ENCODE results near the gene RPP25L. TPM values are rescaled to one million over a fixed set of nuclear protein-coding genes. Genes with fewer than 3 reads are reported as not detected.
A peak's percentile ranks its signal among the peaks of the same experiment; 100 is the strongest.

Gene RPP25L
- total RNA-seq, 2 donors from 2014 or later: 8.6 to 16.9 TPM

GRCh38 chr9:34624475-34625185 lies 12.7 kb upstream of the RPP25L start:
- ATAC-seq (no peak), DNase-seq (no peak)
- Histone ChIP-seq H3K4me1 (peaks cover 22% of the 10 kb centered on the region), H3K27me3 (peaks cover 0 to 35% of the 10 kb centered on the region in 2 donors), H3K4me3 (no peak overlapping the region), H3K27ac (no peak overlapping the region), H3K36me3 (replicated peaks in 1 of 2; ENCODE audit: insufficient read depth in 1 of 2, low read depth in 2 of 2) (no peaks in the 10 kb centered on the region), H3K9me3 (no peaks in the 10 kb centered on the region)
- no peak for TF ChIP-seq POLR2A (IDR thresholded peaks at IDR 0.05)
- TF ChIP-seq CTCF (IDR thresholded peaks at IDR 0.05): no peak
- intact Hi-C loops (cut with DNase I): no loop called here
- WGBS, 2 donors: 29 to 44% methylated on average over 26 to 32 of the region's 39 CpGs

- WGBS, 2 donors: 14 to 31% methylated on average over 30 to 45 of the region's 63 CpGs
- no peak overlapping the region for H3K4me3 ChIP-seq
- H3K4me1 ChIP-seq: peaks cover 22% of the 10 kb centered on the region
- no peak for TF ChIP-seq POLR2A (IDR thresholded peaks at IDR 0.05)
- no peak for TF ChIP-seq CTCF (IDR thresholded peaks at IDR 0.05)
- H3K9me3 ChIP-seq: no peaks in the 10 kb centered on the region
- peaks cover 0 to 35% of the 10 kb centered on the region in 2 donors for H3K27me3 ChIP-seq
- no peaks in the 10 kb centered on the region for H3K36me3 ChIP-seq (replicated peaks in 1 of 2; ENCODE audit: insufficient read depth in 1 of 2, low read depth in 2 of 2)
- DNase-seq (no peak), ATAC-seq (no peak)
- intact Hi-C loops (cut with DNase I): no loop called here
- H3K27ac ChIP-seq: no peak overlapping the region
These were observed 11.7 kb upstream of the RPP25L start for GRCh38 chr9:34623374-34624235.

- Histone ChIP-seq H3K4me1 (peaks cover 17% of the 10 kb centered on the region), H3K36me3 (replicated peaks in 1 of 2; ENCODE audit: insufficient read depth in 1 of 2, low read depth in 2 of 2) (peaks cover 5 to 12% of the 10 kb centered on the region in 2 donors), H3K27me3 (peaks cover 0 to 17% of the 10 kb centered on the region in 2 donors), H3K4me3 (peak within 1 kb of the TSS; percentile 56 to 84), H3K9me3 (no peaks in the 10 kb centered on the region), H3K27ac (peak within 1 kb of the TSS in 3 of 4 donors; percentile 6 to 53 (median 43))
- intact Hi-C loops (cut with DNase I): no loop called here
- DNase-seq (peak; percentile 93 to 97 (median 95)), ATAC-seq (peak; percentile 100)
- 3 to 11% methylated on average over 12 to 43 of the region's 43 CpGs for WGBS, 2 donors
- TF ChIP-seq CTCF (IDR thresholded peaks at IDR 0.05): peak in 1 of 7 experiments; percentile 8
- TF ChIP-seq POLR2A (IDR thresholded peaks at IDR 0.05): peak in 2 of 3 donors; percentile 75 to 78
These were observed 8.4 kb upstream of the RPP25L start, which contains the start of gene DCTN3 for GRCh38 chr9:34620061-34620994. DCTN3 (minus strand) TSS chr9:34620495; CDS start chr9:34620464, 31 bp downstream.

GRCh38 chr9:34615132-34615531 lies 3.2 kb upstream of the RPP25L start:
- Histone ChIP-seq H3K27ac (no peak overlapping the region), H3K4me3 (no peak overlapping the region), H3K4me1 (peaks cover 35% of the 10 kb centered on the region), H3K9me3 (no peaks in the 10 kb centered on the region), H3K36me3 (replicated peaks in 1 of 2; ENCODE audit: insufficient read depth in 1 of 2, low read depth in 2 of 2) (peaks cover 5 to 12% of the 10 kb centered on the region in 2 donors), H3K27me3 (no peaks in the 10 kb centered on the region)
- WGBS, 2 donors: 86 to 97% methylated on average over 2 of the region's 2 CpGs
- DNase-seq (no peak), ATAC-seq (no peak)
- intact Hi-C loops (cut with DNase I): no loop called here
- no peak for TF ChIP-seq POLR2A (IDR thresholded peaks at IDR 0.05)
- TF ChIP-seq CTCF (IDR thresholded peaks at IDR 0.05): no peak
